ENCODE measurements around the gene ZC3H4. TPM values are rescaled to one million over a fixed set of nuclear protein-coding genes. Genes with fewer than 3 reads are reported as not detected.

The ZC3H4 gene
- total RNA-seq, 3 donors from 2014 or later: 44.4 to 53.4 (median 52.8) TPM

- no peak overlapping the region for H3K4me3 ChIP-seq
- no peaks in the 10 kb centered on the region for H3K9me3 ChIP-seq
- H3K4me1 ChIP-seq (ENCODE audit: low read depth): peaks cover 33% of the 10 kb centered on the region
- intact Hi-C loops (cut with DNase I, micrococcal nuclease): loop anchor here in 1 of 2 donors (5.0 kb wide), 1 partner anchor 95 kb away; no protein-coding TSS in a partner anchor
- TF ChIP-seq CTCF (IDR thresholded peaks at IDR 0.05): no peak
- H3K36me3 ChIP-seq (ENCODE audit: low read depth): peaks cover 5% of the 10 kb centered on the region
- ATAC-seq: peak; percentile 62
- no peak for DNase-seq
Observed at GRCh38 chr19:47152205-47152604, 38.6 kb upstream of the ZC3H4 start.

GRCh38 chr19:47151627-47152026 lies 38.1 kb upstream of the ZC3H4 start:
- peaks cover 5% of the 10 kb centered on the region for H3K36me3 ChIP-seq (ENCODE audit: low read depth)
- no peak for ATAC-seq
- no peak for DNase-seq
- TF ChIP-seq CTCF (IDR thresholded peaks at IDR 0.05): no peak
- no peaks in the 10 kb centered on the region for H3K9me3 ChIP-seq
- no peak overlapping the region for H3K4me3 ChIP-seq
- intact Hi-C loops (cut with DNase I, micrococcal nuclease): loop anchor here in 1 of 2 donors (5.0 kb wide), 1 partner anchor 96 kb away; no protein-coding TSS in a partner anchor
- peaks cover 27% of the 10 kb centered on the region for H3K4me1 ChIP-seq (ENCODE audit: low read depth)

GRCh38 chr19:47146920-47147319 lies 33.3 kb upstream of the ZC3H4 start:
- no peak for ATAC-seq
- peaks cover 2% of the 10 kb centered on the region for H3K4me1 ChIP-seq (ENCODE audit: low read depth)
- H3K4me3 ChIP-seq: no peak overlapping the region
- H3K36me3 ChIP-seq (ENCODE audit: low read depth): peaks cover 4% of the 10 kb centered on the region
- intact Hi-C loops (cut with DNase I, micrococcal nuclease): loop anchor here in 1 of 2 donors (5.0 kb wide), 1 partner anchor 100 kb away; no protein-coding TSS in a partner anchor
- TF ChIP-seq CTCF (IDR thresholded peaks at IDR 0.05): no peak
- no peak for DNase-seq
- no peaks in the 10 kb centered on the region for H3K9me3 ChIP-seq

- H3K4me1 ChIP-seq (ENCODE audit: low read depth): no peaks in the 10 kb centered on the region
- no peak for ATAC-seq
- H3K9me3 ChIP-seq: no peaks in the 10 kb centered on the region
- no peak overlapping the region for H3K4me3 ChIP-seq
- TF ChIP-seq CTCF (IDR thresholded peaks at IDR 0.05): no peak
- no peak for DNase-seq
- no peaks in the 10 kb centered on the region for H3K36me3 ChIP-seq (ENCODE audit: low read depth)
- intact Hi-C loops (cut with DNase I, micrococcal nuclease): loop anchor here in 1 of 2 donors (5.0 kb wide), 1 partner anchor 101 kb away; no protein-coding TSS in a partner anchor
Observed at GRCh38 chr19:47145639-47146486, 32.3 kb upstream of the ZC3H4 start.

GRCh38 chr19:47144630-47145029 lies 31.1 kb upstream of the ZC3H4 start:
- intact Hi-C loops (cut with DNase I, micrococcal nuclease): loop anchor here in 1 of 2 donors (5.0 kb wide), 1 partner anchor 103 kb away; no protein-coding TSS in a partner anchor
- DNase-seq (no peak), ATAC-seq (no peak)
- no peak overlapping the region for H3K4me3 ChIP-seq
- no peak for TF ChIP-seq CTCF (IDR thresholded peaks at IDR 0.05)
- no peaks in the 10 kb centered on the region for H3K4me1 ChIP-seq (ENCODE audit: low read depth)
- no peaks in the 10 kb centered on the region for H3K36me3 ChIP-seq (ENCODE audit: low read depth)
- no peaks in the 10 kb centered on the region for H3K9me3 ChIP-seq
